Neural crest cell (in vitro differentiated cells): Measurements from ENCODE around the gene P3H2. TPM values are rescaled to one million over a fixed set of nuclear protein-coding genes. Genes with fewer than 3 reads are reported as not detected.

ENCODE experiments used
- DNase-seq: peaks from one replicate; pipeline ENCODE4 v3.0.0; 2021; ENCODE audit warnings: low read depth, mixed read lengths, low spot score
- H3K27ac Mint-ChIP-seq: one replicate; pipeline ENCODE4 v1.8.0; 2021; ENCODE audit warnings: mild to moderate bottlenecking, mixed read lengths; ENCODE audit not compliant: unreplicated experiment
- H3K27me3 Mint-ChIP-seq: 2 replicates; pipeline ENCODE4 v1.8.0; 2021; ENCODE audit warnings: low read depth, mild to moderate bottlenecking, mixed read lengths
- H3K36me3 Mint-ChIP-seq: 2 replicates; pipeline ENCODE4 v1.8.0; 2021; ENCODE audit warnings: low read depth, mild to moderate bottlenecking, mixed read lengths
- H3K4me1 Mint-ChIP-seq: 2 replicates; pipeline ENCODE4 v1.8.0; 2021; ENCODE audit warnings: mixed read lengths
- H3K4me3 Mint-ChIP-seq: one replicate; pipeline ENCODE4 v1.8.0; 2021; ENCODE audit warnings: mild to moderate bottlenecking, mixed read lengths
- H3K9me3 Mint-ChIP-seq: 2 replicates; pipeline ENCODE4 v1.8.0; 2021; ENCODE audit warnings: mixed read lengths
- total RNA-seq: library from RNA; stranded (reverse); gene quantifications from 2 replicates; pipeline ENCODE4 v1.2.1, GENCODE V29; 2021
- TF ChIP-seq, protein P1 (sequence below): fragments of 200-600 bp; sonication (generic); conservative IDR thresholded peaks from 2 replicates; pipeline ENCODE4 v1.5.0; 2021; ENCODE audit warnings: antibody characterized with exemption, mild to moderate bottlenecking

P3H2 gene
- total RNA-seq, 1 donor from 2014 or later = 4.1 TPM

DNA sequence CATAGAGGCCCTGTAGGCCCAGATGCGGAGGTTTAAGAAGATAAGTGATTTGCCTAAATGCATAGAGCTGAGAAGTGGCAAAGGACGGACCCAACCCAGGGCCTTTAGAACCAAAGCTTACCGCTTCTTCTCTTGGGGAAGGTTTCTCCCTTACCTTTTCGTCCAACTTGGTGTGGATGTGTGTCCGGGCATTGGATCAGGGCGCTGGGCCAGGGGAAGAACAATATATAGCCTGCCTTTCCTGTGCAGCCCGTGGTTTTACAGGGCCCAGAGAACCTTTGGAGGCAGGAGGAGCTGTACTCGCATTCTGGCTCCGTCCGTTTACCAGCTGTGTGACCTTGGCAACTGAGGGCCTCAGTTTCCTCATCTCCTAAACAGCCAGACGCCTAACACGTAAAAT, 686 bp upstream of the P3H2 start:
- DNase-seq = no peak
- peak overlapping the region; percentile 34 for H3K4me3 Mint-ChIP-seq
- H3K36me3 Mint-ChIP-seq = no peaks in the 10 kb centered on the region
- no peak overlapping the region for H3K27ac Mint-ChIP-seq
- peaks cover 18% of the 10 kb centered on the region for H3K4me1 Mint-ChIP-seq
- peaks cover 19% of the 10 kb centered on the region for H3K27me3 Mint-ChIP-seq
- no peaks in the 10 kb centered on the region for H3K9me3 Mint-ChIP-seq
- TF ChIP-seq, protein P1, sequence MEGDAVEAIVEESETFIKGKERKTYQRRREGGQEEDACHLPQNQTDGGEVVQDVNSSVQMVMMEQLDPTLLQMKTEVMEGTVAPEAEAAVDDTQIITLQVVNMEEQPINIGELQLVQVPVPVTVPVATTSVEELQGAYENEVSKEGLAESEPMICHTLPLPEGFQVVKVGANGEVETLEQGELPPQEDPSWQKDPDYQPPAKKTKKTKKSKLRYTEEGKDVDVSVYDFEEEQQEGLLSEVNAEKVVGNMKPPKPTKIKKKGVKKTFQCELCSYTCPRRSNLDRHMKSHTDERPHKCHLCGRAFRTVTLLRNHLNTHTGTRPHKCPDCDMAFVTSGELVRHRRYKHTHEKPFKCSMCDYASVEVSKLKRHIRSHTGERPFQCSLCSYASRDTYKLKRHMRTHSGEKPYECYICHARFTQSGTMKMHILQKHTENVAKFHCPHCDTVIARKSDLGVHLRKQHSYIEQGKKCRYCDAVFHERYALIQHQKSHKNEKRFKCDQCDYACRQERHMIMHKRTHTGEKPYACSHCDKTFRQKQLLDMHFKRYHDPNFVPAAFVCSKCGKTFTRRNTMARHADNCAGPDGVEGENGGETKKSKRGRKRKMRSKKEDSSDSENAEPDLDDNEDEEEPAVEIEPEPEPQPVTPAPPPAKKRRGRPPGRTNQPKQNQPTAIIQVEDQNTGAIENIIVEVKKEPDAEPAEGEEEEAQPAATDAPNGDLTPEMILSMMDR = no peak

DNA sequence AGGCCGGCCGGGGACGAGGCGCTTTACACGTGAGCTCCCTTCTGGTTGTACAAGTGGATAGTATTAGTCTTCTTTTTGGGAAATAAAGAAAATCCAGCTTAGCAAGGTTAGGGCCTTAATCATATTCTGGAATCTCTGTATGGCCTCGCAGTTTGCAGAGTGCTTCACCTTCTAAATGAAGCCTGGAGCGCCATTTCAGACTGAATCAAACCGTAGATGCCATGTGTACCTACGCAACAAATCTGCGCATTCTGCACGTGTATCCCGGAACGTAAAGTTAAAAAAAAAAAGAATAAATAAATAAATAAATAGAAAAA, 322 bp upstream of the P3H2 start:
- TF ChIP-seq, protein P1 = no peak
- H3K4me3 Mint-ChIP-seq = peak overlapping the region; percentile 84
- peaks cover 19% of the 10 kb centered on the region for H3K27me3 Mint-ChIP-seq
- peaks cover 20% of the 10 kb centered on the region for H3K4me1 Mint-ChIP-seq
- H3K27ac Mint-ChIP-seq = no peak overlapping the region
- H3K36me3 Mint-ChIP-seq = no peaks in the 10 kb centered on the region
- DNase-seq = no peak
- H3K9me3 Mint-ChIP-seq = no peaks in the 10 kb centered on the region

DNA sequence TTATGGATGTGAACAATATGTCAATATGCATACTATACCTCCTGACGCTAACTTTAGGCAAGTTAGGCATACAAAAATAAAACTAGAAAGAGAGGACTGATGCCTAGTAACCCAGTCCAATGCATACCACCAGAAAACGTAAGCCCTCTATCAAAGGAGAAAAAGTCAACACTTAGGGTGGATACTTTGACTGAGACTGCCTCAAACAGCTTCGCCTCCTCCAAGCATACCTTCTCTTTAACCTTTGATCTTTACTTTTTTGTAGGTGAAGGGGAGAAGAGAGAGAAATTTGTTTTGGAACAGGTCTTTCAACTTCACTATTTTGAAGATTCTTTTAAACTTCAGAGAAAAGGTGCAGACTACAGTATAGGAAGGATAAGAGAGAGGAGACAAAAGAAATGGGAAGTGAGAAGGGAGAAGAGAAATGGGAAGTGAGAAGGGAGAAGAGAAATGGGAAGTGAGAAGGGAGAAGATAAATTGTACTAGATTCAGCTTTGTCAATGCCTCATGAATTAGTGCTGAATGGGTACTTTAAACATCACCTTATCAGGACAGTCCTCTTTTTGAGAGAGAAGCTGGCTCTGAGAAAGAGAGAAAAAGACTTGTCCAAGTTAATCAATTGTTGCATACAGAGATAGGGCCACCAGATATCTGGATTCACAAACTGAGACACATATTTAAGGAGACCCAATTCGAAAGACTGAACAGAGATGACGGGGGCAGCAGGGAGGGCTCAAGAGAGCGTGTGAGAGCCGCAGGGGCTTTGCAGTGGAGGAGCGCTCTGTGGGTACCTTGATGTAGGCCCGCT, 1.0 kb downstream of the P3H2 start:
- Mint-ChIP-seq H3K4me3 (peak overlapping the region; percentile 86), H3K36me3 (no peaks in the 10 kb centered on the region), H3K27me3 (peaks cover 19% of the 10 kb centered on the region), H3K27ac (peak overlapping the region; percentile 2), H3K9me3 (no peaks in the 10 kb centered on the region), H3K4me1 (peaks cover 20% of the 10 kb centered on the region)
- TF ChIP-seq, protein P1 = no peak
- DNase-seq = no peak

DNA sequence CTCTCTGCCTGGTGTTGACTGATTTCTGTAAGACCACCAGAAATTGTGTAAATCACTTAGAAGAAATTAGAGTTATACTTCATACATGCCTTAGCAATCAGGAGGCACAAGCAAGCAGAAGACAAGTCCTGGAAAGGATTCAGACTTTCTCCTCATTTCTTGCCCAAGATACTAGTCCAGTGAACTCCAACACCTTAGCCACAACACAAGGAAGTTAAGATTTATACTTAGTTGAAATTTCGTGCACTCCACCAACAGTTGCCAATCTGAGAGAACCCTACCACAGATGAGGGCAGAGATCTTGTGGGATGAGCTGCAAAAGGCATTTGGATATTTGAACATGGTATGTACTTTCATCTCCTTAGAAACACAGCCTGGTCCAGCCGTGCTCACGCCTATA, 2.3 kb downstream of the P3H2 start:
- H3K27ac Mint-ChIP-seq = no peak overlapping the region
- H3K4me3 Mint-ChIP-seq = peak overlapping the region; percentile 81
- peaks cover 19% of the 10 kb centered on the region for H3K27me3 Mint-ChIP-seq
- H3K9me3 Mint-ChIP-seq = no peaks in the 10 kb centered on the region
- H3K4me1 Mint-ChIP-seq = peaks cover 20% of the 10 kb centered on the region
- DNase-seq = no peak
- TF ChIP-seq, protein P1 = no peak
- H3K36me3 Mint-ChIP-seq = peaks cover 1% of the 10 kb centered on the region

DNA sequence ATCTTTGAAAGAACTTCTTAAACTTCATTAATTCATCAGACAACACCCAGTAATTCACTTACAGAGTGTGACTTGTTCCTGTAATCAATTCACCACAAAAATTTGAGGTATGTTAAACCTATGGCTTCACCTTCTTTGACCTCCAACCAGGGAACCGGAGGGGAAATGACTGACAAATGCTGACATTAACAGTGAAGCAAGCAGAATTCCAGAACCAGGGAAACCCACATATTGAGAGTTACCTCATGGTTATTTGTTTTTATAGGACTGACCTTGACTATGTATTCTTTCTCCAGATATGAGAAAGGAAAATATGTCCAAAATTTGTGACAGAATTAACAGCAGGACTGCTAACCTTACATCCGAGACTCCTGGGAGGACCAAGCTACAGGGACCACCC, 2.7 kb downstream of the P3H2 start:
- TF ChIP-seq, protein P1 = no peak
- peaks cover 2% of the 10 kb centered on the region for H3K36me3 Mint-ChIP-seq
- no peak for DNase-seq
- peak overlapping the region; percentile 81 for H3K4me3 Mint-ChIP-seq
- H3K9me3 Mint-ChIP-seq = no peaks in the 10 kb centered on the region
- peaks cover 19% of the 10 kb centered on the region for H3K27me3 Mint-ChIP-seq
- peaks cover 20% of the 10 kb centered on the region for H3K4me1 Mint-ChIP-seq
- no peak overlapping the region for H3K27ac Mint-ChIP-seq
